ENCODE results near the gene FAM114A2. TPM values are rescaled to one million over a fixed set of nuclear protein-coding genes. Genes with fewer than 3 reads are reported as not detected.

FAM114A2 gene
- total and polyA plus RNA-seq, 10 donors = 6.3 to 37.3 (median 31.7) TPM

GRCh38 chr5:153964191-153964879, 74.4 kb downstream of the FAM114A2 start:
- TF ChIP-seq CTCF (IDR thresholded peaks at IDR 0.05 in 8 of 11, conservative IDR thresholded peaks at IDR 0.05 in 3 of 11) (no peak), POLR2A (IDR thresholded peaks at IDR 0.05) (no peak), POLR2AphosphoS5 (IDR thresholded peaks at IDR 0.05) (no peak)
- Histone ChIP-seq H3K4me3 (no peak overlapping the region), H3K27me3 (replicated peaks in 1 of 7) (peaks cover 0 to 8% (median 0%) of the 10 kb centered on the region in 7 donors), H3K27ac (no peak overlapping the region), H3K36me3 (no peaks in the 10 kb centered on the region), H3K4me1 (peaks cover 0 to 24% (median 0%) of the 10 kb centered on the region in 6 donors), H3K9me3 (peaks cover 0 to 2% (median 0%) of the 10 kb centered on the region in 8 donors)
- DNase-seq = no peak
- intact Hi-C loops (cut with DNase I; ENCODE audit: low total_unique reads) = loop anchor here (10.0 kb wide), 1 partner anchor 470 kb away; the partner anchor contains the start of gene GRIA1
- WGBS, 5 donors = 76 to 91% (median 83%) methylated on average over 17 of the region's 17 CpGs

- no peak for DNase-seq
Observed at GRCh38 chr5:153960269-153961215, 78.2 kb downstream of the FAM114A2 start.

GRCh38 chr5:153959134-153959957, 79.4 kb downstream of the FAM114A2 start:
- H3K4me3 ChIP-seq = no peak overlapping the region
- no peaks in the 10 kb centered on the region for H3K36me3 ChIP-seq
- no peak for DNase-seq
- TF ChIP-seq POLR2A (IDR thresholded peaks at IDR 0.05) = no peak
- TF ChIP-seq POLR2AphosphoS5 (IDR thresholded peaks at IDR 0.05) = no peak
- no peak for TF ChIP-seq CTCF (IDR thresholded peaks at IDR 0.05 in 8 of 11, conservative IDR thresholded peaks at IDR 0.05 in 3 of 11)
- 62 to 83% (median 68%) methylated on average over 4 to 5 of the region's 5 CpGs for WGBS, 5 donors
- H3K27me3 ChIP-seq (replicated peaks in 1 of 7) = no peaks in the 10 kb centered on the region
- intact Hi-C loops (cut with DNase I; ENCODE audit: low total_unique reads) = no loop called here
- peaks cover 0 to 16% (median 0%) of the 10 kb centered on the region in 6 donors for H3K4me1 ChIP-seq
- H3K9me3 ChIP-seq = peaks cover 0 to 7% (median 0%) of the 10 kb centered on the region in 8 donors
- no peak overlapping the region for H3K27ac ChIP-seq

More at GRCh38 chr5:153960269-153961215, 78.2 kb downstream of the FAM114A2 start:
- intact Hi-C loops (cut with DNase I; ENCODE audit: low total_unique reads) = loop anchor here (10.0 kb wide), 1 partner anchor 466 kb away; the partner anchor contains the start of gene GRIA1
- Histone ChIP-seq H3K36me3 (no peaks in the 10 kb centered on the region), H3K4me3 (no peak overlapping the region), H3K27me3 (replicated peaks in 1 of 7) (peaks cover 0 to under 1% (median 0%) of the 10 kb centered on the region in 7 donors), H3K27ac (no peak overlapping the region), H3K4me1 (peaks cover 0 to 24% (median 0%) of the 10 kb centered on the region in 6 donors), H3K9me3 (peaks cover 0 to 5% (median 0%) of the 10 kb centered on the region in 8 donors)
- no peak for TF ChIP-seq POLR2A (IDR thresholded peaks at IDR 0.05)
- TF ChIP-seq CTCF (IDR thresholded peaks at IDR 0.05 in 8 of 11, conservative IDR thresholded peaks at IDR 0.05 in 3 of 11) = no peak
- TF ChIP-seq POLR2AphosphoS5 (IDR thresholded peaks at IDR 0.05) = no peak
- 49 to 57% (median 55%) methylated on average over 8 to 10 of the region's 10 CpGs for WGBS, 5 donors

Data from spleen (tissue), 11 donors.